SK-N-SH treated with all-trans-retinoic acid at 6 μM for 48 hours (cell line): ENCODE measurements around the gene ATP5F1D.

Source experiments
- ESRRG ChIP-seq: fragments of 250-450 bp; sonication (Bioruptor Pico); IDR thresholded peaks from 2 replicates; pipeline ENCODE4 v1.6.1; 2021; ENCODE audit warnings: mild to moderate bottlenecking
- ISL1 ChIP-seq: fragments of 250-450 bp; sonication (Bioruptor Pico); IDR thresholded peaks from 2 replicates; pipeline ENCODE4 v2.1.2; 2022; ENCODE audit warnings: mild to moderate bottlenecking, moderate library complexity
- OSR1 ChIP-seq: fragments of 250-450 bp; sonication (Bioruptor Pico); IDR thresholded peaks from 2 replicates; pipeline ENCODE4 v1.8.0; 2022; ENCODE audit warnings: moderate library complexity, mild to moderate bottlenecking, inconsistent platforms

DNA sequence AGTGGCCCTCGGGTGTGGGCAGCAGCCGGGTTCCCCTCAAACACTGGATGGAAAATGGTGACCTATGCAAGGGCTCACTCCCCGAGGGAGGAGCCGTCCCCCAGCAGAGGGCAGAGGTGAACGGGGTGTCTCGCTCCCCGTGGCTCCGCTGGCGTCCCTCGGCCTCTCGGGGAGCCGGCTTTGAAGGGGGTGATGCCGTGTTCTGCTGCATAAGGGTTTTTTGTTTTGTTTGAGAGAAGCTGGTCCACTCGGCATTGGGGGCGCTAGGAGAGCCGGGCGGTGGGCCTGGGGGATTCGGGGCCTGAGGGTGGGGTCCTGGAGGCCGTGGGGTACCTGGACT is 48.1 kb downstream of the ATP5F1D start:
- TF ChIP-seq ESRRG (CRISPR knock-in tag), result no peak
- no peak for TF ChIP-seq ISL1 (CRISPR knock-in tag)
- no peak for TF ChIP-seq OSR1
